ENCODE results near the gene CHORDC1.
"Not testable (repeated sequence)": the region's sequence is repeated elsewhere in the genome, so short reads cannot be mapped to it uniquely, and the experiment has no call there.

CHORDC1 gene

GRCh38 chr11:90213322-90213721 is 9.5 kb downstream of the CHORDC1 start:
- DNase-seq = no peak

GRCh38 chr11:90208857-90209256 is 14.0 kb downstream of the CHORDC1 start:
- no peak for DNase-seq

- not testable (repeated sequence) for DNase-seq
Observed at GRCh38 chr11:90207992-90208391, 14.9 kb downstream of the CHORDC1 start.

DNA sequence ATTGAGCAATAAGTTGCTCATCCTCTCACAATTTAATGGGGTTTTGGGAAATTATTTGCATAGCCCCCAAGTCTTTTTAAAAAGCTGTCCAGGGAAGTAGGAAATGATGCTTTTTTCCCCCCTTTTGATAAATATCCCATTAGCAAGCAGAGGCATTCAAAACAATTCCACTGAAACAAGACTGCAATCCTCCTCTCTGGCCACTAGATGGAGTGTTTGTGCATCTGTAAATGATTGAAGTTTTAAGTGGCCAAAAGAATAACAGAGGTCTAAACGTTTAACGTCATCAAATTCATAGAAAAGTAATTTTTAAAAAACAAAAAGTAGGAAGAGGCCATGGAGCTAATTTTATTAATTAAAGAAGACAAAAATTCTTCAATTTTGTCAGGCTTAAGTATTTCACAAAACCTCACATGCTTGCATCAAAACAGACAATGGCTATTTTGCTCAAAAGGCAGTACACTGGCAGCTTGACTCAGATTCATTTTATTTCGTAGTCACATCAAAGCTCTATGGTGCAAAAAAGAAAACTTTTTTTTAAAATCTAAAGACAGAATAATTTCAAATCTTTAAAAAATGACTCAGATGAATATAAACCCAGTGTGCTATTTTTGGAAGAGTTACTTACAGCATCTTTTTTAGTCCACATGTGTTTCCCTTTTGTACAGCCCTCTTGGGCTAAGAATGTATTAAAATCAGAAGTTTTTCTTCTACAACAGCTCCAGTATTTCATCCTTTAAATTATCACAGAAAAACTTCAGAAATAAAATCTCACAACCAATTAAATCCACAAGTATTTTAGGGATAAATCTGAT is 17.8 kb downstream of the CHORDC1 start:
- no peak for DNase-seq

- DNase-seq = no peak
Observed at GRCh38 chr11:90204407-90204806, 18.4 kb downstream of the CHORDC1 start.

DNA sequence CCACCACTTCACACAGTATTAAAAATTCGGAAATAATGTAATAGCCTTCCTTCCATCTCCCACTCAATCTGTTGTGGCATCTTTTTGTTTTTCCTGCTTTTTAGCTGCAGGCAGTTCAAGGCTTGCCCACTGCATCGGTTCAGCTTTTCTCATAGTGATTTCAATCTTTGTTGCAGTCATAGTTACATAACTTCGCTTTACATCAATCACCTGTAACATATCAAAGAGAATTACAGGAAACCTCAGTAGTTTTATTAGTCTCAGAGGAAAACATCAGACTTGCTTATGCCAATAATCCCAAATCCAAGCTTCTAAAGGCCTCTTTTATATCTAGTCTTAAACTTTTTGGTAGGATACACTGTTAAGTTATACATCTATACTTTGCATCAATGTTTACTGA is 20.5 kb downstream of the CHORDC1 start:
- DNase-seq = no peak

GRCh38 chr11:90197377-90197776 is 25.5 kb downstream of the CHORDC1 start:
- DNase-seq = no peak

DNA sequence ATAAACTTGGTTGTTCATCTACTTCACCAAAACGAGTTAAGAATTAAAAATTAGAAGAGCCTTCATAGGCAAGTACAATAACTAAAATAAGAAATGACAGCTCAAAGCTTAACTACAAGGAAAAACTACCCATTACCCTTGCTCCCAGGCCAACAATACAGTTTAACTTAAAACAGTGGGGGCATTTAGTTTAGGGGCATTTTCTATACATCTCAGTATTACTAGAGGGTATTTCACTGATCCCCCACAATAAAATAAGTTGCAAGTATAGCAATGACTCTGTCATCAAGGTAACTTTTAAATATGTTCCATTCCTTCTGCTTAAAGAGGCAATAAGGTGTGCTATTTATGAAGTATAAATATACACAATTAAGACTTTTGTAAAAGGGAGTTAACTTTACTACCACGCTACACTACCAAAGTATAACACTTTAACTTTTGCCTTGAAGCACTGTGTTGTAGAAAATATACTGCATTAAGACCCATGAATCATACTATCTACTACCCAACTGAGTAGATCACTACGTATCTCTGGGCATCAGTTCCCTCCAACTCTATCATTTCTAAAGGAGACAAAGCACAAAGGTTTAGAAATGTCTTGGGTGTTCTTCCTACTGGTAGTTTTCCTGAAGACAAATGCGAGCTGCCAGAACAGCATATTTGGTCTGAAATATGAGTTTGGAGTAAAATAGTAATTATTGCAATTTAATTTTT is 29.8 kb downstream of the CHORDC1 start:
- no peak for DNase-seq

DNA sequence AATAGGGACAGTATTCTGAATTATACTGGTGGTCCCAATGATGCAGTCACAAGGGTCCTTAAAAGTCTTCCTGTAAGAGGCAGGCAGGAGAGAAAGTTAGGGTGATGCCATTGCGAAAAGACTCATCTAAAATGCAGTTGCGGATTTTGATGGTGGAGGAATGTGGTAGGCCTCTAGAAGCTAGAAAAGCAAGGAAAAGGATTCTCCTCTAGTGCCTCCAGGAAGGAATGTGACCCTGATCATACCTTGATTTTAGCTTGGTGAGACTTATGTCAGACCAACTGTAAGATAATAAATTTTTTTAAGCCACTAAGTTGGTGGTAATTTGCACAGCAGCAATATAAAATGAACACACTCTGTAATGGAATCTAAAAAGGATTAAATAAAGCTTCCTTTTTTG is 33.8 kb downstream of the CHORDC1 start:
- no peak for DNase-seq

DNA sequence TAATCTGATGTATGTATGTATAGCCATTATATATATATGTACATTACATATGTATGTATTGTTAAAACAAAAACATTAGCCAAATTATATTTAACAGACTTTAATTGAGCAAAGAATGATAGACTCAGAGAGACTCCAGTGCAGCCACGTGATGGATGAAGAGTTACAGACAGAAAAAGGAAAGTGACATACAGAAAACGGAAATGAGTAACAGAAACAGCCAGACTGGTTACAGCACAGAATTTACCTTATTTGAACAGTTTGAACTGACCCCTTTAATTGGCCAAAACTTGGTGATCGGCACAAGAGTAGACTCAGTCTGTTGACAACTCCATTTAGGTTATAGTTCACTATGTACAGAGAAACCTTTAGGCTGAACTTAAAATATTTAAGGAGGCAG is 35.0 kb downstream of the CHORDC1 start:
- no peak for DNase-seq

GRCh38 chr11:90179923-90180322 is 42.9 kb downstream of the CHORDC1 start:
- DNase-seq = no peak

DNA sequence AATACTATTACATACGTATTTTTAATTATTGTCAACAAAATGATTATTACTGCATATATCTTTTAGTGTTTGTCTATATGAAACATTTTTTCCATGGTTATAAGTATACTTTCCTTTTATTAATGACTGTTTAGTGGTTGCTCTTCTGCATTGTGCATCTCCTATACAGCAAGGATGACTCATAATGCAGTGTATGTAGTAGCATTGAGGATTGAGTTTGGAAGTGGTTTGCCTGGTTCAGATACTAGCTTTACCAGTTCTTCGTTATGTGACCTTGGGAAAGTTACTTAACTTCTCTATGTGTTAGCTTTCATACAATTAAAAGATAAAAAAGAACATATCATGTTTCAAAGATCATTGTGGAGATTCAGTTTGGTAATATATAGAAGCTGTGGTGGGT is 44.1 kb downstream of the CHORDC1 start:
- DNase-seq = no peak

GRCh38 chr11:90176069-90176468 is 46.8 kb downstream of the CHORDC1 start:
- no peak for DNase-seq

DNA sequence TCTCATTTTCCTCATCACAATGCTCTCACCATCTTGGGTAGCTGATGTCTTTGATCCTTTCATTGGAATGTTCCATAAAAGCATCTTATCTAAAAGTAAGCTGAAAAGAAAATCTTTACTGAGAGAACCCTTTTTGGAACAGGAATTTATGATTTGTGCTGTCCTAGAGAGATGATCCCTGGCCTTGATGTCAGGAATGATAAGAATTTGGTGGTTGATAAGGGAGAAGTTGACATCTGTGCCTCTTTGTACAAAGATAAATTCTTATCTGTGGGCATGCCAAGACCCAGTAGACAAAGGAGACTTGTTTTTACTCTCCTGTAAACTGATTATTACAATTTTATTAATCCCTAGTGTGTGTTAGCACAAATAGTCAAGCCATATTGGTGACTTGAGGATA is 51.5 kb downstream of the CHORDC1 start:
- DNase-seq = no peak

DNA sequence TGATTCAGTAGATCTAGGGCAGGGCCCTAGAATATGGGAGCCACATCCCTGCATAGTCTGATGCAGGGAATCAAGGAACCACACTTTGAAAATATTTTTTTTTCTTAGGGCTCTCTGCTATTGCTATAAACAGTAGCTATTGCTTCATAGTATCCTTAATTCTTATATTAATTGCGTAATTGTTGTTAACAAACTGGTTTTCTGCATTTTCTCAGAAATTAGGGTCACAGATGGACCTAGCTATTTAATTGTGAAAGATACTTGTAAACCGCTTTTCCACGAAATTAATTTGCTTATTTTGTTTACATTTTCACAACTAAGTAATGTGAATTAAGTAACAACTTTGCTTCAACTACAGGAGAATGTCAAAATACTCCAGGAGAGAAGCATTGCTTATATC is 54.3 kb downstream of the CHORDC1 start:
- no peak for DNase-seq

GRCh38 chr11:90167704-90168103 is 55.1 kb downstream of the CHORDC1 start:
- not testable (repeated sequence) for DNase-seq

GRCh38 chr11:90166982-90167573 is 55.8 kb downstream of the CHORDC1 start:
- DNase-seq = not testable (repeated sequence)
